Measurements from ENCODE around the gene DDX39B. TPM values are rescaled to one million over a fixed set of nuclear protein-coding genes. Genes with fewer than 3 reads are reported as not detected.
A peak's percentile ranks its signal among the peaks of the same experiment; 100 is the strongest.

DDX39B gene
- total RNA-seq, 1 donor, result 463 TPM

DNA sequence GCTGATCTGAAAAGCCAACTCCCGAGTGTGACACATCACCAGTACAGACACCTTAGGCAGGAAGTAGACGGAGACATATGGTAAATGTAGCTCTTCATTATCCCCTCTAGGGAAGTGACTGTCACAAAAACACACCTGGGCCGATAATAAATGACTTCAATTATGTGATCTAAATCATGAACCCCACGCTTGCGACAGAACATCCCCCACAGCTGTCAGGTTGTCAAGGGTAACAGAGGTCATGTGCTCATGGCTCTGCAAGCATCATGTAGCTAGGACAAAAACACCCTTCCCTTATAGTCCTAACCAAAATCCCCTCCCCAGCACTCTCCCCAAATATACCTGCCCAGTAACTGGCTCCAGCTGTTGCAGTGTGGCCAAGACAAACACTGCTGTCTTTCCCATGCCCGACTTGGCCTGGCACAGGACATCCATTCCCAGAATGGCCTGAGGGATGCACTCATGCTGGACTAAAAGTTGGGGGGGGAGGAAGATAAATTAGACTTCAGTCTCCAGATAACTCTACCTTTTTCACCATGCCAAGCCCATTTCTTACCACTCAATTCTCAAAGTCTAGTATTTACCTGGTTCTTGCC lies 2.9 kb downstream of the DDX39B start:
- DNase-seq (ENCODE audit: low read depth), result no peak
- TF ChIP-seq, protein P1, sequence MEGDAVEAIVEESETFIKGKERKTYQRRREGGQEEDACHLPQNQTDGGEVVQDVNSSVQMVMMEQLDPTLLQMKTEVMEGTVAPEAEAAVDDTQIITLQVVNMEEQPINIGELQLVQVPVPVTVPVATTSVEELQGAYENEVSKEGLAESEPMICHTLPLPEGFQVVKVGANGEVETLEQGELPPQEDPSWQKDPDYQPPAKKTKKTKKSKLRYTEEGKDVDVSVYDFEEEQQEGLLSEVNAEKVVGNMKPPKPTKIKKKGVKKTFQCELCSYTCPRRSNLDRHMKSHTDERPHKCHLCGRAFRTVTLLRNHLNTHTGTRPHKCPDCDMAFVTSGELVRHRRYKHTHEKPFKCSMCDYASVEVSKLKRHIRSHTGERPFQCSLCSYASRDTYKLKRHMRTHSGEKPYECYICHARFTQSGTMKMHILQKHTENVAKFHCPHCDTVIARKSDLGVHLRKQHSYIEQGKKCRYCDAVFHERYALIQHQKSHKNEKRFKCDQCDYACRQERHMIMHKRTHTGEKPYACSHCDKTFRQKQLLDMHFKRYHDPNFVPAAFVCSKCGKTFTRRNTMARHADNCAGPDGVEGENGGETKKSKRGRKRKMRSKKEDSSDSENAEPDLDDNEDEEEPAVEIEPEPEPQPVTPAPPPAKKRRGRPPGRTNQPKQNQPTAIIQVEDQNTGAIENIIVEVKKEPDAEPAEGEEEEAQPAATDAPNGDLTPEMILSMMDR (IDR thresholded peaks at IDR 0.05; ENCODE audit: insufficient read depth, low read depth, low read length), result no peak
- H3K4me3 ChIP-seq (ENCODE audit: low read depth, low read length), result peak overlapping the region; percentile 73

DNA sequence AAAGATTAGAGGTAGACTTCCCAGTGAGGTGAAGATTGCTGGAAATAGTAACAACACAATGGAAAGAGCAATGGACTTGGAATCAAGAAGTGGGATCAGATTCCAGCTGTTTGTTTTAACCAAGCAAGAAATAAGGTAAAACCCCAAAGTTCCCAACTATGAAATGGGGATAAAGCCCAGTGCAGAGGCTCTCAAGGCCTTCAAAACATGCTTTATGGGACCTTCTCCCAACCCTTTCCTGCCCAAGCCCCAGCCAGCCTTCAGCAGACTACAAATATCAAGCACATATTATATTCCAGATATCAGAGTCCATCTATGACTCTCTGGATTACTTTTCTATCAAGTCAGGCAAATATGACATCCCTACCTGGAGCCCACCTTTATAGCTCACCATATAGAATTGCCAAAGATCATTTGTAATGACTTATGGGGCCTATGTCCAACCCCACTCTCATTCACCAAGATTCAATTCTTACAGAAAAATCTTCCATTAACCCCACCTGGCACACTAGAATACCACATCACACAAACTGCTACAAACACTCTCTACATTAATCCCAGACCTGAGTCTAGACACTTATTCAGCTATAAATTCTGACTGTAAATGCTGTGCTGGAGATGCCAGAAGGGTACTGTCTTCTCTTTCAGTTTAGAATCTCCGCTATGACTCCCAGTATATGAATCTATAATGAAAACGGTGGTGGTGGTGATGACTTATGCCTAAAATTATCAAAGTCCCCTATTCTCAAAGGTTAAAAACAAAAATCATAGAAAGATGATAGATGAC lies 6.1 kb downstream of the DDX39B start:
- no peak for DNase-seq (ENCODE audit: low read depth)
- TF ChIP-seq, protein P1 (IDR thresholded peaks at IDR 0.05; ENCODE audit: insufficient read depth, low read depth, low read length), result no peak
- H3K4me3 ChIP-seq (ENCODE audit: low read depth, low read length), result no peak overlapping the region

DNA sequence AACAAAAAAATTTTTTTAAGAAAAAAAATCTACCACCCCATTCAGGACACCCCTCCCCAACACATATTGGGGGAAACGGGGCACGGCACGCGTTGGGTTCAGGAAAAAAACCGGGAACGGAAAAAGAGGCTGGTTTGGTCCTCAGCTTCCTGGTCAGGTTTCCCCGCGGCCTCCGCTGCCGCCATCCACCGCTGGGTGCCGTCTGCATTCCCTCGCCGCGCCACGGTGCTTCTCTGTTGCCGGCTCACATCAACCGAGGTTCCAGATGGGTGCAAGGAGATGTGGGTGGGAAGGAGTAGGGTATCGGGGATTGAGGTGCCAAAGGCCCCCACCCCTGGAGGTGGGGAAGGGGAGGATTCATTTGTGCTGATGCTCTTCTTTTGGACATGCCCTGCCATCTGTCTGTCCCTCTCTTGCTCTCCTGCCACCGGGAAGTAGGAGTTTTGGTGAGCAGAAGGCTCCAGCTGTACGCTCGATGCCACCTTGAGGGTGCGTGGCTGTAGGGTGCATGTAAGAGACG lies 7.2 kb downstream of the DDX39B start:
- TF ChIP-seq, protein P1 (IDR thresholded peaks at IDR 0.05; ENCODE audit: insufficient read depth, low read depth, low read length), result no peak
- H3K4me3 ChIP-seq (ENCODE audit: low read depth, low read length), result no peak overlapping the region
- no peak for DNase-seq (ENCODE audit: low read depth)

DNA sequence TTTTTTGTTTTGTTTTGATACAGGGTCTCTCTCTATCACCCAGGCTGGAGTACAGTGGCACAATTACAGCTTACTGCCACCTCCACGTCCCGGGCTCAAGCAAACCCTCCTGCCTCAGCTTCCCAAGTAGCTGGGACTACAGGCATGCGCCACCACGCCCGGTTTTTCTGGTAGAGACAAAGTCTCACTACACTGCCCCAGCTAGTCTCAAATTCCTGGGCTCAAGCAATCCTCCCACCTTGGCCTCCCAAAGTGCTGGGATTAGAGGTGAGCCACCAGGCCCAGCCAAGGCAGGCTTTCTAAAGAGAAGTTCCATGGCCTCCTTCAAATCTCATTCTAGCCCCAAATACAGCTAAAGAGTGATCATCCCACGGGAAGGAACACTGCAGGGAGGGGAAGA lies 7.8 kb downstream of the DDX39B start:
- H3K4me3 ChIP-seq (ENCODE audit: low read depth, low read length), result no peak overlapping the region
- DNase-seq (ENCODE audit: low read depth), result no peak
- TF ChIP-seq, protein P1 (IDR thresholded peaks at IDR 0.05; ENCODE audit: insufficient read depth, low read depth, low read length), result no peak

DNA sequence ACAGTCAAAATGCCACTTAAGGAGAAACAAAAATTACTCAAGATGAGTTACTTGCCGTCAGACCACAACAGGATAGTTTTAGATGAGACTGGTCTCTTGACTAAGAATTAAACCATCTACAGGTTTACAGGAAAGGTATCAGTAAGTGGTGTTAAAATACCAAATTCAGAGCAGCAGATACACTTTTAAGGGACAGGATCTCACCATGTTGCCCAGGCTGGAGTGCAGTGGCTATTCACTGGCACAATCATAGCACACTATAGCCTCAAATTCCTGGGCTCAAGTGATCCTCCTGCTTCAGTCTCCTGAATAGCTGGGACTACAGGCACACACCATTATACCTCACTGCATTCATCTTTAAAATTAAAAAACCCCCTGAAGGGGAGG lies 8.4 kb downstream of the DDX39B start:
- no peak overlapping the region for H3K4me3 ChIP-seq (ENCODE audit: low read depth, low read length)
- TF ChIP-seq, protein P1 (IDR thresholded peaks at IDR 0.05; ENCODE audit: insufficient read depth, low read depth, low read length), result no peak
- no peak for DNase-seq (ENCODE audit: low read depth)

DNA sequence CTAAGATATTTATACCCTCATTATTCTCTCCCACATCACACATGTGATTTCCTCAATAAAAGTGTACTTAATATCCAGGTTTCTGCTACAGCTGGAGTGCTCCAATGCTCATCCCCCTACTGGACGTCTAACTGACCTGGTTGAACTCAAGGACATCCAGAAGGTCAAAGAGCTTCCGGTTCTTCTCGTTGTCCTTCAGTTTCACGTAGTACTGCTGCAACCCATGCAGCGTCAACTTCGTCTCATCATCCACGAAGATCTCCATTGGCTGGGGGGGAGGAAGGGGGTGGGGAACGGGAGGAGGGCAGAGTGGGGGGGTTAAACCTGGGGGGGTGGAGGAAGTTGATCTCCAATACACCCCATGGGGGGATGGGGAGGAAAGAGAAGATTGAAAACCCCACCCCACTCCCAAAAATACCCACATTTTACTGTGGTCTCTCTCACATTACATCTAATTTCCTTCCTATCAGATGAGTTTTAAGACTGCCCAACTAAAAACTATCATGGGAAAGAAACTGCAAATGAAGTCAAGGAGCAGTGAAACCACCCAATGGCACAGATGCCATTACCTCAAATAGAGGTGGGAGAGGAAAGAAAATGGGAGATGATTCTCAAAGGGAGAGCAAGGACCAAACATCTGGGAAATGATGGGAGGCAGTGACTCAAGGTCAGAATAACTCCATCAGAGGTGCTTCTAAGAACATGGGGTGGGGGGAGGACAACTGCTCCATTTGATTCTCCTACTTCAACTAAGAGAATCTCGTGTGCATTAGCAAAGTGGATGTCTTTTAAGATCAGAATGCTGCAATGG lies 9.0 kb downstream of the DDX39B start:
- H3K4me3 ChIP-seq (ENCODE audit: low read depth, low read length), result no peak overlapping the region
- DNase-seq (ENCODE audit: low read depth), result no peak
- TF ChIP-seq, protein P1 (IDR thresholded peaks at IDR 0.05; ENCODE audit: insufficient read depth, low read depth, low read length), result no peak
